LNCaP clone FGC (cell line): Measurements from ENCODE around the gene PRSS2.
"Not testable (repeated sequence)": the region's sequence is repeated elsewhere in the genome, so short reads cannot be mapped to it uniquely, and the experiment has no call there.

Source experiments
- DNase-seq: peaks from one replicate; pipeline ENCODE4 v3.0.0-alpha.2; 2011; ENCODE audit warnings: low read depth
- H3K4me3 ChIP-seq: 2 replicates; pipeline ENCODE4 v1.5.1; 2011; ENCODE audit warnings: mild to moderate bottlenecking, low read depth, low read length, control low read depth
- CTCF ChIP-seq: IDR thresholded peaks from 2 replicates; pipeline ENCODE4 v1.5.1; 2012; ENCODE audit warnings: mild to moderate bottlenecking; ENCODE audit not compliant: control insufficient read depth, insufficient read depth; ENCODE audit errors: extremely low read depth

PRSS2 gene

GRCh38 chr7:142762104-142762503 lies 8.7 kb upstream of the PRSS2 start:
- no peak for DNase-seq
- no peak overlapping the region for H3K4me3 ChIP-seq
- no peak for TF ChIP-seq CTCF

- no peak for TF ChIP-seq CTCF
- H3K4me3 ChIP-seq, result no peak overlapping the region
- DNase-seq, result no peak
Measured at GRCh38 chr7:142767451-142767850, 3.3 kb upstream of the PRSS2 start.

GRCh38 chr7:142767861-142768260 lies 2.9 kb upstream of the PRSS2 start:
- no peak for DNase-seq
- no peak overlapping the region for H3K4me3 ChIP-seq
- TF ChIP-seq CTCF, result no peak

- not testable (repeated sequence) for H3K4me3 ChIP-seq, DNase-seq
Measured at GRCh38 chr7:142768885-142769284, 1.9 kb upstream of the PRSS2 start.

- no peak overlapping the region for H3K4me3 ChIP-seq
Measured at GRCh38 chr7:142771353-142771723, 568 bp downstream of the PRSS2 start.

GRCh38 chr7:142772051-142772450 lies 1.3 kb downstream of the PRSS2 start:
- no peak for DNase-seq
- TF ChIP-seq CTCF, result no peak
- no peak overlapping the region for H3K4me3 ChIP-seq

More at GRCh38 chr7:142771353-142771723, 568 bp downstream of the PRSS2 start:
- TF ChIP-seq CTCF, result no peak
- DNase-seq, result no peak

GRCh38 chr7:142772673-142773072 lies 1.9 kb downstream of the PRSS2 start:
- DNase-seq, result no peak
- TF ChIP-seq CTCF, result no peak
- no peak overlapping the region for H3K4me3 ChIP-seq

- no peak for TF ChIP-seq CTCF
- DNase-seq, result no peak
- no peak overlapping the region for H3K4me3 ChIP-seq
Measured at GRCh38 chr7:142773230-142773629, 2.5 kb downstream of the PRSS2 start.
